Mesenchymal stem cell (in vitro differentiated cells and primary cell): ENCODE data around the gene RUBCN.
"Not testable (repeated sequence)": the region's sequence is repeated elsewhere in the genome, so short reads cannot be mapped to it uniquely, and the experiment has no call there.

Experiments used
- DNase-seq: peaks from one replicate; pipeline ENCODE4 v3.0.0-alpha.2; 2013
- H2AFZ ChIP-seq: one replicate; pipeline ENCODE4 v1.6.1; 2013; ENCODE audit warnings: low read depth, mild to moderate bottlenecking, control low read depth, inconsistent platforms, low read length, moderate library complexity
- H2AK5ac ChIP-seq: 2 replicates; pipeline ENCODE4 v1.6.1; 2013; ENCODE audit warnings: low read length, moderate library complexity, mild to moderate bottlenecking, inconsistent platforms; ENCODE audit not compliant: severe bottlenecking
- H2BK120ac ChIP-seq: one replicate; pipeline ENCODE4 v1.6.1; 2013; ENCODE audit warnings: low read depth, mild to moderate bottlenecking, inconsistent platforms, low read length, moderate library complexity
- H2BK12ac ChIP-seq, 2 experiments: one replicate each; pipeline ENCODE4 v1.6.1; 2013; ENCODE audit warnings: inconsistent platforms in 2 of 2, low read length in 2 of 2, mild to moderate bottlenecking in 2 of 2, moderate library complexity in 2 of 2, control low read depth in 1 of 2
- H2BK15ac ChIP-seq: one replicate; pipeline ENCODE4 v1.6.1; 2013; ENCODE audit warnings: mild to moderate bottlenecking, low read depth, inconsistent platforms; ENCODE audit not compliant: poor library complexity, severe bottlenecking
- H2BK5ac ChIP-seq: 2 replicates; pipeline ENCODE4 v1.6.1; 2013; ENCODE audit warnings: low read depth, mild to moderate bottlenecking, low read length, control low read depth, inconsistent platforms; ENCODE audit not compliant: poor library complexity, severe bottlenecking
- H3K14ac ChIP-seq, 2 experiments: one replicate each; pipeline ENCODE4 v1.6.1; 2013; ENCODE audit warnings: inconsistent platforms in 2 of 2, low read length in 2 of 2, control low read depth in 1 of 2, mild to moderate bottlenecking in 1 of 2, moderate library complexity in 1 of 2
- H3K18ac ChIP-seq, 2 experiments: one replicate each; pipeline ENCODE4 v1.6.1; 2013; ENCODE audit warnings: inconsistent platforms in 2 of 2, low read length in 2 of 2, control low read depth in 1 of 2, low read depth in 1 of 2, mild to moderate bottlenecking in 1 of 2
- H3K23ac ChIP-seq, 2 experiments: one replicate each; pipeline ENCODE4 v1.6.1; 2013; ENCODE audit warnings: inconsistent platforms in 2 of 2, low read length in 2 of 2, mild to moderate bottlenecking in 2 of 2, moderate library complexity in 2 of 2, control low read depth in 1 of 2
- H3K27ac ChIP-seq: 2 replicates; pipeline ENCODE4 v1.5.1; 2013; ENCODE audit warnings: mild to moderate bottlenecking, moderate library complexity, low read length, control low read depth, inconsistent platforms; ENCODE audit not compliant: poor library complexity, severe bottlenecking
- H3K27me3 ChIP-seq, 2 experiments: 2 replicates each; pipeline versions ENCODE4 v1.6.1 to v1.7.0; 2013; ENCODE audit warnings: low read length in 2 of 2, mild to moderate bottlenecking in 2 of 2, moderate library complexity in 2 of 2, control low read depth in 1 of 2, inconsistent platforms in 1 of 2; ENCODE audit not compliant: control insufficient read depth in 1 of 2, insufficient read depth in 1 of 2
- H3K36me3 ChIP-seq, 2 experiments: 2 replicates each; pipeline versions ENCODE4 v1.6.1 to v1.7.0; 2013; ENCODE audit warnings: low read length in 2 of 2, control low read depth in 1 of 2, inconsistent platforms in 1 of 2, low read depth in 1 of 2, mild to moderate bottlenecking in 1 of 2; ENCODE audit not compliant: insufficient read depth in 2 of 2, control insufficient read depth in 1 of 2
- H3K4ac ChIP-seq, 2 experiments: one replicate each; pipeline ENCODE4 v1.6.1; 2013; ENCODE audit warnings: inconsistent platforms in 2 of 2, low read length in 2 of 2, mild to moderate bottlenecking in 2 of 2, moderate library complexity in 2 of 2, control low read depth in 1 of 2, low read depth in 1 of 2
- H3K4me1 ChIP-seq: 2 replicates; pipeline ENCODE4 v1.6.1; 2013; ENCODE audit warnings: low read depth, low read length, control low read depth; ENCODE audit not compliant: control insufficient read depth, insufficient read depth
- H3K4me2 ChIP-seq: 2 replicates; pipeline ENCODE4 v1.6.1; 2013; ENCODE audit warnings: low read length, mild to moderate bottlenecking, inconsistent platforms; ENCODE audit not compliant: poor library complexity, severe bottlenecking
- H3K4me3 ChIP-seq, 2 experiments: 2 replicates each; pipeline versions ENCODE4 v1.5.1 to v1.7.0; 2013; ENCODE audit warnings: low read length in 2 of 2, mild to moderate bottlenecking in 2 of 2, control low read depth in 1 of 2, low read depth in 1 of 2; ENCODE audit not compliant: insufficient read depth in 1 of 2
- H3K79me1 ChIP-seq: replicated peaks from 2 replicates; pipeline ENCODE4 v1.6.1; 2013; ENCODE audit warnings: mild to moderate bottlenecking, control low read depth, low read length, inconsistent platforms; ENCODE audit not compliant: poor library complexity, severe bottlenecking
- H3K9ac ChIP-seq: 2 replicates; pipeline ENCODE4 v1.7.0; 2013; ENCODE audit warnings: mild to moderate bottlenecking, low read length, moderate library complexity
- H3K9me3 ChIP-seq: 2 replicates; pipeline ENCODE4 v1.7.0; 2013; ENCODE audit warnings: mild to moderate bottlenecking, low read length; ENCODE audit not compliant: control insufficient read depth
- H4K8ac ChIP-seq: one replicate; pipeline ENCODE4 v1.6.1; 2013; ENCODE audit warnings: inconsistent platforms, mild to moderate bottlenecking, low read length, moderate library complexity
- H4K91ac ChIP-seq: one replicate; pipeline ENCODE4 v1.6.1; 2013; ENCODE audit warnings: mild to moderate bottlenecking, low read length, inconsistent platforms
- WGBS: methylation state at CpG from one replicate; pipeline ENCODE4 v1.1.7; 2013; ENCODE audit warnings: mixed read lengths; 5-methylcytosine and 5-hydroxymethylcytosine counted together

The RUBCN gene

GRCh38 chr3:197656960-197657359 lies 79.7 kb downstream of the RUBCN start:
- not testable (repeated sequence) for H2AFZ ChIP-seq, H3K4me2 ChIP-seq, H4K91ac ChIP-seq, H3K27me3 ChIP-seq, H2BK120ac ChIP-seq, H3K4me3 ChIP-seq, H3K27ac ChIP-seq, H2AK5ac ChIP-seq, H3K18ac ChIP-seq, H2BK5ac ChIP-seq, H3K9ac ChIP-seq, H3K9me3 ChIP-seq, H3K79me1 ChIP-seq, H3K4me1 ChIP-seq, H3K36me3 ChIP-seq, DNase-seq, H2BK15ac ChIP-seq, H2BK12ac ChIP-seq, H4K8ac ChIP-seq, H3K4ac ChIP-seq, H3K14ac ChIP-seq, H3K23ac ChIP-seq
- WGBS: 91% methylated on average over 11 of the region's 12 CpGs

- H3K9ac ChIP-seq, H3K14ac ChIP-seq, H4K8ac ChIP-seq, H2AK5ac ChIP-seq, H3K36me3 ChIP-seq, H3K23ac ChIP-seq, H2BK15ac ChIP-seq, H4K91ac ChIP-seq, H3K27me3 ChIP-seq, H3K4me3 ChIP-seq, H3K18ac ChIP-seq, H3K4ac ChIP-seq, H2BK5ac ChIP-seq, H3K4me1 ChIP-seq, H3K4me2 ChIP-seq, H2AFZ ChIP-seq, DNase-seq, H2BK120ac ChIP-seq, H3K79me1 ChIP-seq, H3K27ac ChIP-seq, H3K9me3 ChIP-seq, H2BK12ac ChIP-seq: not testable (repeated sequence)
- 100% methylated on average over 2 of the region's 3 CpGs for WGBS
These were observed 80.6 kb downstream of the RUBCN start for GRCh38 chr3:197656129-197656528.

GRCh38 chr3:197654998-197655330 lies 81.7 kb downstream of the RUBCN start:
- H3K4me3 ChIP-seq, H2AFZ ChIP-seq, H3K23ac ChIP-seq, H3K18ac ChIP-seq, H2BK12ac ChIP-seq, H3K79me1 ChIP-seq, H2BK15ac ChIP-seq, H3K27ac ChIP-seq, H3K4me2 ChIP-seq, H4K91ac ChIP-seq, H3K4me1 ChIP-seq, H2BK5ac ChIP-seq, DNase-seq, H3K4ac ChIP-seq, H3K27me3 ChIP-seq, H2AK5ac ChIP-seq, H3K9ac ChIP-seq, H3K9me3 ChIP-seq, H2BK120ac ChIP-seq, H3K36me3 ChIP-seq, H3K14ac ChIP-seq, H4K8ac ChIP-seq: not testable (repeated sequence)
- no CpG with 5 or more reads among the region's 22 CpGs for WGBS

- H3K23ac ChIP-seq, H4K91ac ChIP-seq, H3K27ac ChIP-seq, H2BK120ac ChIP-seq, H3K18ac ChIP-seq, H3K9ac ChIP-seq, H2BK12ac ChIP-seq, H3K79me1 ChIP-seq, H2BK15ac ChIP-seq, H3K4me1 ChIP-seq, H3K4ac ChIP-seq, H2AK5ac ChIP-seq, DNase-seq, H3K36me3 ChIP-seq, H2AFZ ChIP-seq, H2BK5ac ChIP-seq, H3K9me3 ChIP-seq, H3K14ac ChIP-seq, H3K27me3 ChIP-seq, H4K8ac ChIP-seq: not testable (repeated sequence)
- no CpG with 5 or more reads among the region's 100 CpGs for WGBS
- Histone ChIP-seq H3K4me3 (peak overlapping the region in 1 of 2 experiments; percentile 59), H3K4me2 (peak overlapping the region; percentile 72)
These were observed 82.4 kb downstream of the RUBCN start for GRCh38 chr3:197654090-197654997.
